AG04449 (cell line): Measurements from ENCODE around the gene PDE8B.
"Not testable (repeated sequence)": the region's sequence is repeated elsewhere in the genome, so short reads cannot be mapped to it uniquely, and the experiment has no call there.

Experiments used
- CTCF ChIA-PET: fragments of 350-600 bp; formaldehyde crosslinking; extraction: SDS; loops from one replicate; lab custom pipeline; 2021; ENCODE audit warnings: antibody characterized with exemption; lab: Yijun Ruan, JAX
- POLR2A ChIA-PET: fragments of 400-600, 350-600 bp; formaldehyde crosslinking; extraction: SDS; loops from one replicate; lab custom pipeline; 2020; ENCODE audit warnings: antibody characterized with exemption, inconsistent platforms; lab: Yijun Ruan, JAX
- DNase-seq: peaks from one replicate; pipeline ENCODE4 v3.0.0-alpha.2; 2010; ENCODE audit warnings: low read depth, low spot score
- H3K4me3 ChIP-seq: 2 replicates; pipeline ENCODE4 v1.5.1; 2011; ENCODE audit warnings: low read depth, mild to moderate bottlenecking, control low read depth, low read length
- CTCF ChIP-seq: IDR thresholded peaks from one replicate; pipeline ENCODE4 v1.5.1; 2011; ENCODE audit warnings: mild to moderate bottlenecking, moderate library complexity, low read length, control low read depth, inconsistent platforms; ENCODE audit not compliant: insufficient read depth; ENCODE audit errors: missing control alignments

Gene PDE8B

GRCh38 chr5:77379558-77380061, 169.1 kb downstream of the PDE8B start:
- no peak overlapping the region for H3K4me3 ChIP-seq
- ChIA-PET POLR2A (no interaction called here), CTCF (interaction anchor here (0.7 to 1.2 kb wide), 2 partner anchors 20 to 33 kb away, joined by 3 read pairs; no protein-coding TSS in a partner anchor)
- no peak for DNase-seq
- TF ChIP-seq CTCF, result no peak

- H3K4me3 ChIP-seq, result no peak overlapping the region
- DNase-seq, result no peak
- ChIA-PET CTCF (interaction anchor here (1.2 kb wide), 1 partner anchor 32 kb away, joined by 3 read pairs; no protein-coding TSS in a partner anchor), POLR2A (no interaction called here)
- TF ChIP-seq CTCF, result no peak
Observed at GRCh38 chr5:77380636-77381035, 170.2 kb downstream of the PDE8B start.

- DNase-seq, CTCF ChIA-PET, H3K4me3 ChIP-seq, POLR2A ChIA-PET: not testable (repeated sequence)
Observed at GRCh38 chr5:77383336-77383735, 172.9 kb downstream of the PDE8B start.

- CTCF ChIA-PET, POLR2A ChIA-PET, DNase-seq, H3K4me3 ChIP-seq: not testable (repeated sequence)
Observed at GRCh38 chr5:77386340-77386739, 175.9 kb downstream of the PDE8B start.

GRCh38 chr5:77389746-77390145, 179.3 kb downstream of the PDE8B start:
- no peak for TF ChIP-seq CTCF
- POLR2A ChIA-PET, result no interaction called here
- DNase-seq, result no peak
- no peak overlapping the region for H3K4me3 ChIP-seq
- CTCF ChIA-PET, result no interaction called here

- ChIA-PET POLR2A (no interaction called here), CTCF (no interaction called here)
- H3K4me3 ChIP-seq, result no peak overlapping the region
- TF ChIP-seq CTCF, result no peak
- no peak for DNase-seq
Observed at GRCh38 chr5:77390221-77390620, 179.7 kb downstream of the PDE8B start.

GRCh38 chr5:77390795-77391194, 180.3 kb downstream of the PDE8B start:
- POLR2A ChIA-PET, result no interaction called here
- no peak overlapping the region for H3K4me3 ChIP-seq
- DNase-seq, result peak; percentile 47
- CTCF ChIA-PET, result no interaction called here
- no peak for TF ChIP-seq CTCF
